Activated CD4-positive, CD25-positive, alpha-beta regulatory T cell treated with anti-CD3 and anti-CD28 coated beads, Interleukin-2, amount 50 U/mL, for 72 hours (primary cell): Measurements from ENCODE around the gene IL15RA.
"Not testable (repeated sequence)": the region's sequence is repeated elsewhere in the genome, so short reads cannot be mapped to it uniquely, and the experiment has no call there.

Source experiments
- DNase-seq: peaks from one replicate; pipeline ENCODE4 v3.0.0; 2021

The IL15RA gene

GRCh38 chr10:5968681-5969453, 8.5 kb downstream of the IL15RA start:
- no peak for DNase-seq

- no peak for DNase-seq
Measured at GRCh38 chr10:5968037-5968680, 9.2 kb downstream of the IL15RA start.

- no peak for DNase-seq
Measured at GRCh38 chr10:5965266-5965665, 12.1 kb downstream of the IL15RA start.

GRCh38 chr10:5964736-5965135, 12.6 kb downstream of the IL15RA start:
- no peak for DNase-seq

- DNase-seq = no peak
Measured at GRCh38 chr10:5963591-5963990, 13.8 kb downstream of the IL15RA start.

GRCh38 chr10:5963071-5963470, 14.3 kb downstream of the IL15RA start:
- DNase-seq = no peak

- DNase-seq = not testable (repeated sequence)
Measured at GRCh38 chr10:5962358-5962940, 14.9 kb downstream of the IL15RA start.

GRCh38 chr10:5961405-5962100, 15.8 kb downstream of the IL15RA start:
- DNase-seq = no peak

- not testable (repeated sequence) for DNase-seq
Measured at GRCh38 chr10:5960973-5961275, 16.4 kb downstream of the IL15RA start.

- DNase-seq = no peak
Measured at GRCh38 chr10:5960070-5960972, 17.0 kb downstream of the IL15RA start.

- DNase-seq = no peak
Measured at GRCh38 chr10:5959581-5960069, 17.7 kb downstream of the IL15RA start.

GRCh38 chr10:5959142-5959541, 18.2 kb downstream of the IL15RA start:
- DNase-seq = no peak

- no peak for DNase-seq
Measured at GRCh38 chr10:5958675-5959074, 18.7 kb downstream of the IL15RA start.

- no peak for DNase-seq
Measured at GRCh38 chr10:5958077-5958476, 19.3 kb downstream of the IL15RA start.

GRCh38 chr10:5956146-5956936, 21.0 kb downstream of the IL15RA start:
- no peak for DNase-seq

GRCh38 chr10:5953676-5954075, 23.7 kb downstream of the IL15RA start:
- DNase-seq = no peak

- DNase-seq = no peak
Measured at GRCh38 chr10:5952731-5953385, 24.5 kb downstream of the IL15RA start.

GRCh38 chr10:5951721-5952407, 25.5 kb downstream of the IL15RA start:
- DNase-seq = no peak

- no peak for DNase-seq
Measured at GRCh38 chr10:5951167-5951711, 26.1 kb downstream of the IL15RA start.
